Measurements from ENCODE around the gene RBKS.

The RBKS gene

GRCh38 chr2:27855476-27855875 is 34.7 kb downstream of the RBKS start:
- Histone ChIP-seq H3K4me3 (ENCODE audit: extremely low read depth, insufficient read depth, low read length, poor library complexity, severe bottlenecking) (no peak overlapping the region), H3K36me3 (ENCODE audit: control insufficient read depth, insufficient read depth, low read length) (no peaks in the 10 kb centered on the region), H3K4me1 (ENCODE audit: control insufficient read depth, insufficient read depth, low read length, poor library complexity, severe bottlenecking) (no peaks in the 10 kb centered on the region), H3K27ac (ENCODE audit: low read depth, low read length, severe bottlenecking) (no peak overlapping the region), H3K9me3 (ENCODE audit: control insufficient read depth, low read length) (peaks cover 11% of the 10 kb centered on the region)

- H3K4me1 ChIP-seq (ENCODE audit: control insufficient read depth, insufficient read depth, low read length, poor library complexity, severe bottlenecking), result no peaks in the 10 kb centered on the region
- WGBS, 2 experiments (ENCODE audit: insufficient coverage in 2 of 2), result 88 to 90% methylated on average over 3 of the region's 3 CpGs
Measured at GRCh38 chr2:27854229-27854862, 35.8 kb downstream of the RBKS start.

GRCh38 chr2:27852691-27853090 is 37.5 kb downstream of the RBKS start:
- no peaks in the 10 kb centered on the region for H3K4me1 ChIP-seq (ENCODE audit: control insufficient read depth, insufficient read depth, low read length, poor library complexity, severe bottlenecking)
- H3K36me3 ChIP-seq (ENCODE audit: control insufficient read depth, insufficient read depth, low read length), result no peaks in the 10 kb centered on the region
- no peak overlapping the region for H3K27ac ChIP-seq (ENCODE audit: low read depth, low read length, severe bottlenecking)
- WGBS, 2 experiments (ENCODE audit: insufficient coverage in 2 of 2), result no CpG with 5 or more reads among the region's 1 CpG
- no peak overlapping the region for H3K4me3 ChIP-seq (ENCODE audit: extremely low read depth, insufficient read depth, low read length, poor library complexity, severe bottlenecking)
- H3K9me3 ChIP-seq (ENCODE audit: control insufficient read depth, low read length), result peaks cover 6% of the 10 kb centered on the region

More at GRCh38 chr2:27854229-27854862, 35.8 kb downstream of the RBKS start:
- no peak overlapping the region for H3K4me3 ChIP-seq (ENCODE audit: extremely low read depth, insufficient read depth, low read length, poor library complexity, severe bottlenecking)
- H3K9me3 ChIP-seq (ENCODE audit: control insufficient read depth, low read length), result peaks cover 11% of the 10 kb centered on the region
- no peaks in the 10 kb centered on the region for H3K36me3 ChIP-seq (ENCODE audit: control insufficient read depth, insufficient read depth, low read length)
- H3K27ac ChIP-seq (ENCODE audit: low read depth, low read length, severe bottlenecking), result no peak overlapping the region

- no peaks in the 10 kb centered on the region for H3K4me1 ChIP-seq (ENCODE audit: control insufficient read depth, insufficient read depth, low read length, poor library complexity, severe bottlenecking)
- WGBS, 2 experiments (ENCODE audit: insufficient coverage in 2 of 2), result 75 to 91% methylated on average over 3 of the region's 3 CpGs
- H3K36me3 ChIP-seq (ENCODE audit: control insufficient read depth, insufficient read depth, low read length), result no peaks in the 10 kb centered on the region
- H3K4me3 ChIP-seq (ENCODE audit: extremely low read depth, insufficient read depth, low read length, poor library complexity, severe bottlenecking), result no peak overlapping the region
- no peak overlapping the region for H3K27ac ChIP-seq (ENCODE audit: low read depth, low read length, severe bottlenecking)
- no peaks in the 10 kb centered on the region for H3K9me3 ChIP-seq (ENCODE audit: control insufficient read depth, low read length)
Measured at GRCh38 chr2:27849558-27850205, 40.5 kb downstream of the RBKS start.

GRCh38 chr2:27847333-27847732 is 42.9 kb downstream of the RBKS start:
- WGBS, 2 experiments (ENCODE audit: insufficient coverage in 2 of 2), result 80 to 88% methylated on average over 1 of the region's 2 CpGs
- H3K36me3 ChIP-seq (ENCODE audit: control insufficient read depth, insufficient read depth, low read length), result no peaks in the 10 kb centered on the region
- no peaks in the 10 kb centered on the region for H3K9me3 ChIP-seq (ENCODE audit: control insufficient read depth, low read length)
- no peaks in the 10 kb centered on the region for H3K4me1 ChIP-seq (ENCODE audit: control insufficient read depth, insufficient read depth, low read length, poor library complexity, severe bottlenecking)
- H3K4me3 ChIP-seq (ENCODE audit: extremely low read depth, insufficient read depth, low read length, poor library complexity, severe bottlenecking), result no peak overlapping the region
- no peak overlapping the region for H3K27ac ChIP-seq (ENCODE audit: low read depth, low read length, severe bottlenecking)

- Histone ChIP-seq H3K27ac (ENCODE audit: low read depth, low read length, severe bottlenecking) (no peak overlapping the region), H3K4me1 (ENCODE audit: control insufficient read depth, insufficient read depth, low read length, poor library complexity, severe bottlenecking) (no peaks in the 10 kb centered on the region), H3K36me3 (ENCODE audit: control insufficient read depth, insufficient read depth, low read length) (no peaks in the 10 kb centered on the region), H3K4me3 (ENCODE audit: extremely low read depth, insufficient read depth, low read length, poor library complexity, severe bottlenecking) (no peak overlapping the region), H3K9me3 (ENCODE audit: control insufficient read depth, low read length) (no peaks in the 10 kb centered on the region)
- WGBS, 2 experiments (ENCODE audit: insufficient coverage in 2 of 2), result 80 to 82% methylated on average over 1 of the region's 4 CpGs
Measured at GRCh38 chr2:27844821-27845255, 45.3 kb downstream of the RBKS start.

GRCh38 chr2:27843992-27844391 is 46.2 kb downstream of the RBKS start:
- H3K9me3 ChIP-seq (ENCODE audit: control insufficient read depth, low read length), result no peaks in the 10 kb centered on the region
- no peak overlapping the region for H3K4me3 ChIP-seq (ENCODE audit: extremely low read depth, insufficient read depth, low read length, poor library complexity, severe bottlenecking)
- no peak overlapping the region for H3K27ac ChIP-seq (ENCODE audit: low read depth, low read length, severe bottlenecking)
- H3K36me3 ChIP-seq (ENCODE audit: control insufficient read depth, insufficient read depth, low read length), result no peaks in the 10 kb centered on the region
- H3K4me1 ChIP-seq (ENCODE audit: control insufficient read depth, insufficient read depth, low read length, poor library complexity, severe bottlenecking), result no peaks in the 10 kb centered on the region
- WGBS, 2 experiments (ENCODE audit: insufficient coverage in 2 of 2), result 87 to 96% methylated on average over 6 of the region's 7 CpGs

GRCh38 chr2:27842894-27843293 is 47.3 kb downstream of the RBKS start:
- Histone ChIP-seq H3K4me3 (ENCODE audit: extremely low read depth, insufficient read depth, low read length, poor library complexity, severe bottlenecking) (no peak overlapping the region), H3K36me3 (ENCODE audit: control insufficient read depth, insufficient read depth, low read length) (no peaks in the 10 kb centered on the region), H3K9me3 (ENCODE audit: control insufficient read depth, low read length) (no peaks in the 10 kb centered on the region), H3K4me1 (ENCODE audit: control insufficient read depth, insufficient read depth, low read length, poor library complexity, severe bottlenecking) (no peaks in the 10 kb centered on the region), H3K27ac (ENCODE audit: low read depth, low read length, severe bottlenecking) (no peak overlapping the region)
- WGBS, 2 experiments (ENCODE audit: insufficient coverage in 2 of 2), result 40 to 67% methylated on average over 1 of the region's 5 CpGs

- Histone ChIP-seq H3K27ac (ENCODE audit: low read depth, low read length, severe bottlenecking) (no peak overlapping the region), H3K36me3 (ENCODE audit: control insufficient read depth, insufficient read depth, low read length) (no peaks in the 10 kb centered on the region), H3K4me3 (ENCODE audit: extremely low read depth, insufficient read depth, low read length, poor library complexity, severe bottlenecking) (no peak overlapping the region), H3K4me1 (ENCODE audit: control insufficient read depth, insufficient read depth, low read length, poor library complexity, severe bottlenecking) (no peaks in the 10 kb centered on the region), H3K9me3 (ENCODE audit: control insufficient read depth, low read length) (no peaks in the 10 kb centered on the region)
- 85 to 89% methylated on average over 1 to 2 of the region's 3 CpGs for WGBS, 2 experiments (ENCODE audit: insufficient coverage in 2 of 2)
Measured at GRCh38 chr2:27839022-27839618, 51.1 kb downstream of the RBKS start.

- Histone ChIP-seq H3K27ac (ENCODE audit: low read depth, low read length, severe bottlenecking) (no peak overlapping the region), H3K9me3 (ENCODE audit: control insufficient read depth, low read length) (no peaks in the 10 kb centered on the region), H3K4me3 (ENCODE audit: extremely low read depth, insufficient read depth, low read length, poor library complexity, severe bottlenecking) (no peak overlapping the region), H3K4me1 (ENCODE audit: control insufficient read depth, insufficient read depth, low read length, poor library complexity, severe bottlenecking) (no peaks in the 10 kb centered on the region), H3K36me3 (ENCODE audit: control insufficient read depth, insufficient read depth, low read length) (no peaks in the 10 kb centered on the region)
Measured at GRCh38 chr2:27838502-27838901, 51.7 kb downstream of the RBKS start.

- no peak overlapping the region for H3K4me3 ChIP-seq (ENCODE audit: extremely low read depth, insufficient read depth, low read length, poor library complexity, severe bottlenecking)
- H3K36me3 ChIP-seq (ENCODE audit: control insufficient read depth, insufficient read depth, low read length), result no peaks in the 10 kb centered on the region
- no peaks in the 10 kb centered on the region for H3K9me3 ChIP-seq (ENCODE audit: control insufficient read depth, low read length)
- H3K4me1 ChIP-seq (ENCODE audit: control insufficient read depth, insufficient read depth, low read length, poor library complexity, severe bottlenecking), result no peaks in the 10 kb centered on the region
- H3K27ac ChIP-seq (ENCODE audit: low read depth, low read length, severe bottlenecking), result no peak overlapping the region
- 38 to 44% methylated on average over 1 of the region's 1 CpG for WGBS, 2 experiments (ENCODE audit: insufficient coverage in 2 of 2)
Measured at GRCh38 chr2:27833931-27834330, 56.3 kb downstream of the RBKS start.

All from mesodermal cell (in vitro differentiated cells).